Spleen (tissue), 7 donors: ENCODE measurements around the gene MXD4.

Source experiments
- CTCF ChIP-seq, 11 experiments: fragments of 200-600 bp in 7 of 11; fragments of 450-650 bp in 4 of 11; sonication (generic) in 4 of 11; IDR thresholded peaks in 8 of 11; conservative IDR thresholded peaks in 3 of 11; 1 replicate in 7 of 11; 2 replicates in 4 of 11; pipeline versions ENCODE4 v1.4.0 to v1.8.0; 2016 to 2021; ENCODE audit warnings: antibody characterized with exemption in 11 of 11, inconsistent platforms in 4 of 11, mild to moderate bottlenecking in 1 of 11
- POLR2AphosphoS5 ChIP-seq, 3 donors: sonication (generic); formaldehyde crosslinking; IDR thresholded peaks; one replicate each; pipeline ENCODE4 v1.5.1; 2017; ENCODE audit warnings: antibody characterized with exemption in 3 of 3
- donor health status: DM: no; HTN: no; CAD: no; lungs with moderate emphysema.
- donor health status: DM: no; HTN: no; CAD: no.
- donor health status: DM: no; HTN: no; CAD: no.

- TF ChIP-seq CTCF (IDR thresholded peaks at IDR 0.05 in 8 of 11, conservative IDR thresholded peaks at IDR 0.05 in 3 of 11) (no peak), POLR2AphosphoS5 (IDR thresholded peaks at IDR 0.05) (no peak)
These were observed 5.5 kb upstream of the MXD4 start for GRCh38 chr4:2267320-2267811.
